Right lobe of liver (tissue), 6 donors: ENCODE data around the gene PCSK7. TPM values are rescaled to one million over a fixed set of nuclear protein-coding genes. Genes with fewer than 3 reads are reported as not detected.
A peak's percentile ranks its signal among the peaks of the same experiment; 100 is the strongest.
"Not testable (repeated sequence)": the region's sequence is repeated elsewhere in the genome, so short reads cannot be mapped to it uniquely, and the experiment has no call there.

Experiments used
- ATAC-seq, 4 donors: fragments of 200-7000 bp; cut with Tn5 transposase; one replicate each; pipeline ENCODE4 v1.9.1; 2020; ENCODE audit warnings: mild to moderate bottlenecking in 4 of 4, moderate library complexity in 4 of 4
- DNase-seq, 3 donors: peaks; one replicate each; pipeline ENCODE4 v3.0.0-alpha.2; 2020
- H3K27ac ChIP-seq, 3 donors: fragments of 200-600 bp; one replicate each; pipeline ENCODE4 v1.8.0; 2022
- H3K27me3 ChIP-seq, 2 donors: fragments of 200-600 bp; one replicate each; pipeline ENCODE4 v1.8.0; 2022
- H3K36me3 ChIP-seq, 4 donors: fragments of 200-600 bp; sonication (generic) in 1 of 4; one replicate each; pipeline versions ENCODE4 v1.5.1 to v1.8.0; 2017 to 2022; ENCODE audit warnings: control low read depth in 1 of 4
- H3K4me1 ChIP-seq, 4 donors: fragments of 200-600 bp; sonication (generic) in 1 of 4; one replicate each; pipeline versions ENCODE4 v1.5.1 to v1.8.0; 2017 to 2022; ENCODE audit warnings: control low read depth in 1 of 4
- H3K4me3 ChIP-seq, 3 donors: fragments of 200-600 bp; one replicate each; pipeline ENCODE4 v1.8.0; 2022
- H3K9me3 ChIP-seq, 4 donors: fragments of 200-600 bp; sonication (generic) in 1 of 4; one replicate each; pipeline versions ENCODE4 v1.5.1 to v1.8.0; 2017 to 2022; ENCODE audit warnings: control low read depth in 1 of 4
- POLR2A ChIP-seq: fragments of 450-650 bp; IDR thresholded peaks from one replicate; pipeline ENCODE4 v1.6.1; 2017; ENCODE audit warnings: antibody characterized with exemption, mild to moderate bottlenecking
- WGBS: methylation state at CpG from one replicate; pipeline ENCODE4 v1.1.6; 2018; ENCODE audit warnings: low coverage, low lambda C conversion rate; ENCODE audit not compliant: insufficient coverage; ENCODE audit errors: missing lambda C conversion rate; 5-methylcytosine and 5-hydroxymethylcytosine counted together
- intact Hi-C, 2 donors: fragments of 100-400 bp; cut with DNase I; formaldehyde crosslinking; loops; one replicate each; pipeline versions ENCODE4 v1.11.2 to v1.14.1; 2022
- total RNA-seq, 6 experiments: library from RNA; depleted of rRNA in 2 of 6; stranded (reverse); fragments of >200 nt in 2 of 6; fragmentation: NEBNext Ultra II Directional in 3 of 6; extraction: Animal tissue kit (Norgen Biotek cat#: 25700) in 3 of 6; gene quantifications; one replicate each; pipeline versions ENCODE4 v1.1.0 to v1.2.4, GENCODE V29; 2016 to 2023
- TF ChIP-seq, protein P1 (sequence below), 4 donors: fragments of 200-600 bp in 3 of 4; fragments of 450-650 bp in 1 of 4; IDR thresholded peaks; one replicate each; pipeline versions ENCODE4 v1.5.1 to v1.8.0; 2016 to 2022; ENCODE audit warnings: antibody characterized with exemption in 4 of 4, mild to moderate bottlenecking in 2 of 4
- donor health status: DM: no; HTN: yes; CAD: no.
- donor health status: DM: no; HTN: no; CAD: no.
- donor health status: DM: no; HTN: no; CAD: no.
- donor health status: DM: no; HTN: yes; CAD: no.
- donor health status: DM: no; HTN: yes; CAD: no.

PCSK7 gene
- total RNA-seq, 6 experiments from 2014 or later, result 19.3 to 28.5 (median 25.8) TPM

GRCh38 chr11:117186431-117186761 is 45.5 kb downstream of the PCSK7 start:
- intact Hi-C loops, result no loop called here
- Histone ChIP-seq H3K27ac (no peak overlapping the region), H3K27me3 (no peaks in the 10 kb centered on the region), H3K4me1 (no peaks in the 10 kb centered on the region), H3K9me3 (no peaks in the 10 kb centered on the region), H3K4me3 (no peak overlapping the region), H3K36me3 (peaks cover 0 to 65% (median 23%) of the 10 kb centered on the region in 4 donors)
- TF ChIP-seq, protein P1, sequence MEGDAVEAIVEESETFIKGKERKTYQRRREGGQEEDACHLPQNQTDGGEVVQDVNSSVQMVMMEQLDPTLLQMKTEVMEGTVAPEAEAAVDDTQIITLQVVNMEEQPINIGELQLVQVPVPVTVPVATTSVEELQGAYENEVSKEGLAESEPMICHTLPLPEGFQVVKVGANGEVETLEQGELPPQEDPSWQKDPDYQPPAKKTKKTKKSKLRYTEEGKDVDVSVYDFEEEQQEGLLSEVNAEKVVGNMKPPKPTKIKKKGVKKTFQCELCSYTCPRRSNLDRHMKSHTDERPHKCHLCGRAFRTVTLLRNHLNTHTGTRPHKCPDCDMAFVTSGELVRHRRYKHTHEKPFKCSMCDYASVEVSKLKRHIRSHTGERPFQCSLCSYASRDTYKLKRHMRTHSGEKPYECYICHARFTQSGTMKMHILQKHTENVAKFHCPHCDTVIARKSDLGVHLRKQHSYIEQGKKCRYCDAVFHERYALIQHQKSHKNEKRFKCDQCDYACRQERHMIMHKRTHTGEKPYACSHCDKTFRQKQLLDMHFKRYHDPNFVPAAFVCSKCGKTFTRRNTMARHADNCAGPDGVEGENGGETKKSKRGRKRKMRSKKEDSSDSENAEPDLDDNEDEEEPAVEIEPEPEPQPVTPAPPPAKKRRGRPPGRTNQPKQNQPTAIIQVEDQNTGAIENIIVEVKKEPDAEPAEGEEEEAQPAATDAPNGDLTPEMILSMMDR (IDR thresholded peaks at IDR 0.05), result no peak
- TF ChIP-seq POLR2A, result no peak
- DNase-seq, result peak; percentile 12 to 37 (median 23)
- ATAC-seq, result no peak
- 92% methylated on average over 2 of the region's 4 CpGs for WGBS

DNA sequence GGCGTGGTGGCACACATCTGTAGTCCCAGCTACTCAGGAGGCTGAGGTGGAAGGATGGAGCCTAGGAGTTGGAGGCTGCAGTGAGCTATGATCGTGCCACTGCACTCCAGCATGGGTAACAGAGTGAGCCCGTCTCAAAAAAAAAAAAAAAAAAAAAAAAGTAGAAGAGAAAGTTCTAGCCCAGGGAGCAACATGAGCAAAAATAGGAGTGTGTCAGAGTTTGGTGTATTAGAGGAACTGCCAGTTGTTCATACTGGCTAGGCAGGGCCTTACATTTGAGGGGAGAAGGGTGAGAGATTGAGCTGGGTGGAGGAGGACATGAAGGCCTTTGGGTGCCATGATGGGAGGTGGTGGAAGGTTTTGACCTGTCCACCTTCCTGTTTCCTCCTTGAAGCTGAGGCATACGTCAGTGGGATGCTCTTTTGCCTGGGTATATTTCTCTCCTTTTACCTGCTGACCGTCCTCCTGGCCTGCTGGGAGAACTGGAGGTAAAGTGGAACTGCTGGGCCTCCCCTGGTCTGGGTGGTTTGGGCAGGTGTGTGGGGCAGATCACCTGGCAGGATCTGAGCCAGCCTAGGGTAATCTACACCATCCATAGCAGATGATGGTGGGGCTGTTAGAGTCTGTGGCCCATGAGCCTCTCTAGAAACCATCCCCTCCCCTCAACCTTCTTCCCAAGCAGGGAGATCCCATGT is 46.0 kb downstream of the PCSK7 start:
- Histone ChIP-seq H3K36me3 (peaks cover 0 to 64% (median 22%) of the 10 kb centered on the region in 4 donors), H3K27me3 (no peaks in the 10 kb centered on the region), H3K27ac (no peak overlapping the region), H3K4me1 (peaks cover 0 to 3% (median 0%) of the 10 kb centered on the region in 4 donors), H3K9me3 (no peaks in the 10 kb centered on the region), H3K4me3 (no peak overlapping the region)
- intact Hi-C loops, result no loop called here
- peak in 2 of 3 donors; percentile 29 to 33 for DNase-seq
- peak in 1 of 4 donors; percentile 24 for ATAC-seq
- 86% methylated on average over 5 of the region's 5 CpGs for WGBS
- TF ChIP-seq, protein P1 (IDR thresholded peaks at IDR 0.05), result no peak
- TF ChIP-seq POLR2A, result no peak

- peaks cover 0 to 15% (median 3%) of the 10 kb centered on the region in 4 donors for H3K4me1 ChIP-seq
- no peak for TF ChIP-seq POLR2A
- TF ChIP-seq, protein P1 (IDR thresholded peaks at IDR 0.05), result no peak
- H3K4me3 ChIP-seq, result no peak overlapping the region
- peak in 2 of 3 donors; percentile 10 to 29 for DNase-seq
- H3K36me3 ChIP-seq, result peaks cover 0 to 45% (median 13%) of the 10 kb centered on the region in 4 donors
- no peak overlapping the region for H3K27ac ChIP-seq
- intact Hi-C loops, result no loop called here
- no peaks in the 10 kb centered on the region for H3K9me3 ChIP-seq
- ATAC-seq, result no peak
- no peaks in the 10 kb centered on the region for H3K27me3 ChIP-seq
- WGBS, result 84% methylated on average over 5 of the region's 11 CpGs
Measured at GRCh38 chr11:117183724-117184349, 48.0 kb downstream of the PCSK7 start.

- Histone ChIP-seq H3K36me3 (peaks cover 0 to 39% (median 11%) of the 10 kb centered on the region in 4 donors), H3K4me1 (peaks cover 0 to 17% (median 5%) of the 10 kb centered on the region in 4 donors)
- H3K4me3 ChIP-seq, H3K27me3 ChIP-seq, H3K9me3 ChIP-seq, ATAC-seq, H3K27ac ChIP-seq, intact Hi-C loops: not testable (repeated sequence)
- DNase-seq, result peak in 1 of 3 donors; percentile 9
- WGBS, result 92% methylated on average over 13 of the region's 13 CpGs
Measured at GRCh38 chr11:117183178-117183577, 48.7 kb downstream of the PCSK7 start.

DNA sequence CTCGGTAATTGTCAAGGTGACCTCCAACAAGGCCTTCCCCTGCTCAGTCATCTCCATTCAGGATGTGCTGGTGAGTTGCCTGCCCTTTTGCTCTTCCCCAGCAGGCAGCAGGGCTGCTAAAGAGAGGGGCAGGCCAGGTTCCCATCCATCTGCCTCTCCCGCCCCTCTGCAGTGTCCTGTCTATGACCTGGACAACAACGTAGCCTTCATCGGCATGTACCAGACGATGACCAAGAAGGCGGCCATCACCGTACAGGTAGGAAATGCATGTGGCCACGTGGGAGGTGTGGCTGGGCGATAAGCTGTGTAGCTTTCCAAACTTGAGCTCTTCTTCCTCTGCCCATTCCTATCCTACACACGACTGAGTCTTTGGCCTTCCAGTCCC is 49.3 kb downstream of the PCSK7 start:
- TF ChIP-seq POLR2A, result no peak
- TF ChIP-seq, protein P1 (IDR thresholded peaks at IDR 0.05), result no peak
- Histone ChIP-seq H3K9me3 (no peaks in the 10 kb centered on the region), H3K27ac (no peak overlapping the region), H3K4me3 (no peak overlapping the region), H3K4me1 (peaks cover 0 to 22% (median 5%) of the 10 kb centered on the region in 4 donors), H3K27me3 (no peaks in the 10 kb centered on the region), H3K36me3 (peaks cover 0 to 36% (median 9%) of the 10 kb centered on the region in 4 donors)
- intact Hi-C loops, result no loop called here
- 90% methylated on average over 2 of the region's 10 CpGs for WGBS
- ATAC-seq, result no peak
- peak in 2 of 3 donors; percentile 5 to 22 for DNase-seq
